Choroid plexus epithelial cell (primary cell): Measurements from ENCODE around the gene MC1R.

Source experiments
- DNase-seq: peaks from one replicate; pipeline ENCODE4 v3.0.0-alpha.2; 2010; ENCODE audit warnings: low read depth
- H3K4me3 ChIP-seq: 2 replicates; pipeline ENCODE4 v1.5.1; 2011; ENCODE audit warnings: low read depth, mild to moderate bottlenecking, control low read depth, low read length, moderate library complexity
- CTCF ChIP-seq: conservative IDR thresholded peaks from 2 replicates; pipeline ENCODE4 v1.5.1; 2011; ENCODE audit warnings: low read depth, mild to moderate bottlenecking, control low read depth, inconsistent platforms, low read length, moderate library complexity

MC1R gene

GRCh38 chr16:89898201-89898967, 20.3 kb upstream of the MC1R start:
- H3K4me3 ChIP-seq: no peak overlapping the region
- DNase-seq: no peak
- TF ChIP-seq CTCF: no peak

GRCh38 chr16:89899879-89900481, 18.7 kb upstream of the MC1R start:
- no peak for DNase-seq
- TF ChIP-seq CTCF: no peak
- H3K4me3 ChIP-seq: no peak overlapping the region

- DNase-seq: no peak
- TF ChIP-seq CTCF: no peak
- H3K4me3 ChIP-seq: no peak overlapping the region
Measured at GRCh38 chr16:89900885-89901284, 17.8 kb upstream of the MC1R start.

GRCh38 chr16:89902980-89903379, 15.7 kb upstream of the MC1R start:
- no peak for TF ChIP-seq CTCF
- DNase-seq: no peak
- H3K4me3 ChIP-seq: no peak overlapping the region

- DNase-seq: no peak
- H3K4me3 ChIP-seq: no peak overlapping the region
- no peak for TF ChIP-seq CTCF
Measured at GRCh38 chr16:89903908-89904515, 14.7 kb upstream of the MC1R start.

- H3K4me3 ChIP-seq: no peak overlapping the region
- no peak for TF ChIP-seq CTCF
- no peak for DNase-seq
Measured at GRCh38 chr16:89904606-89905510, 13.8 kb upstream of the MC1R start.
